Smooth muscle cell (in vitro differentiated cells): ENCODE results near the gene MAX. TPM values are rescaled to one million over a fixed set of nuclear protein-coding genes. Genes with fewer than 3 reads are reported as not detected.

Experiments used
- microRNA-seq: library from miRNA; unstranded; fragments of <30 nt; microRNA quantifications from one replicate; pipeline ENCODE4, GENCODE V29; 2016; ENCODE audit warnings: borderline number of aligned reads
- polyA plus RNA-seq: library from polyadenylated mRNA; unstranded; fragments of >200 nt; fragmentation: Nextera tagmentation; extraction: Ambion mirVana; gene quantifications from 2 replicates; pipeline ENCODE4 v1.2.1, GENCODE V29; 2016
- small RNA-seq: library from RNA; depleted of rRNA; stranded (forward); fragments of <200 nt; gene quantifications from one replicate; pipeline ENCODE3, GENCODE V24; 2014
- total RNA-seq: library from RNA; depleted of rRNA; stranded (reverse); fragments of >200 nt; gene quantifications from 2 replicates; pipeline ENCODE4 v1.2.3, GENCODE V29; 2014

The MAX gene
- total and polyA plus RNA-seq, 2 experiments from 2014 or later, result 30.1 to 37.5 TPM

Small RNA genes lying within 50 kb of the gene (microRNA-seq; reads per million reads assigned to microRNA genes)
- gene MIR4706, result not detected

Small RNA genes lying within 50 kb of the gene (small RNA-seq; reads per million reads assigned to genes)
- gene MIR4706 (0.11 reads per million), gene RNU2-14P (not detected)

Other genes with a start within 250 kb of the MAX start
- gene SPTB, start 222.6 kb downstream of the MAX start, total RNA-seq, result 0.18 and 3.3 TPM in 2 replicates
- gene SPTB, start 222.6 kb downstream of the MAX start, polyA plus RNA-seq, result 0.25 and 0.70 TPM in 2 replicates
- gene CHURC1, start 188.1 kb downstream of the MAX start, total RNA-seq, result 31.8 and 48.8 TPM in 2 replicates
- 102 and 121 TPM in 2 replicates for gene CHURC1, start 188.1 kb downstream of the MAX start, polyA plus RNA-seq
- 0.85 and 3.6 TPM in 2 replicates for gene GPX2, start 159.8 kb downstream of the MAX start, total RNA-seq
- 0.30 and 1.3 TPM in 2 replicates for gene GPX2, start 159.8 kb downstream of the MAX start, polyA plus RNA-seq
- 7.1 and 10.3 TPM in 2 replicates for gene RAB15, start 130.2 kb downstream of the MAX start, total RNA-seq
- gene RAB15, start 130.2 kb downstream of the MAX start, polyA plus RNA-seq, result 7.7 and 16.7 TPM in 2 replicates
- 9.3 and 11.0 TPM in 2 replicates for gene FNTB, start 115.6 kb downstream of the MAX start, total RNA-seq
- gene FNTB, start 115.6 kb downstream of the MAX start, polyA plus RNA-seq, result 14.8 and 16.3 TPM in 2 replicates